K562 (cell line): ENCODE measurements around the gene PCBP4. TPM values are rescaled to one million over a fixed set of nuclear protein-coding genes. Genes with fewer than 3 reads are reported as not detected.

Source experiments
- ATAC-seq: fragments of 200-7000 bp; cut with Tn5 transposase; 3 replicates; pipeline ENCODE4 v1.9.1; 2020; ENCODE audit warnings: moderate library complexity
- BruUV-seq: library from RNA; stranded (reverse); fragments of 400-500 nt; replicated peaks from 2 replicates; lab custom pipeline; 2021; lab: Mats Ljungman, UMichigan
- CTCF ChIA-PET: fragments of 300-600 bp; formaldehyde crosslinking; extraction: SDS; loops from one replicate; lab custom pipeline; 2021; ENCODE audit warnings: low intra/inter-chr PET ratio; lab: Yijun Ruan, JAX
- POLR2A ChIA-PET: fragments of 300-600, 350-650 bp; sonication (Branson Sonifier 250); formaldehyde crosslinking; extraction: SDS; loops from one replicate; lab custom pipeline; 2021; ENCODE audit warnings: antibody characterized with exemption, inconsistent platforms; lab: Yijun Ruan, JAX
- DNase-seq, 4 experiments: peaks; one replicate each; pipeline versions ENCODE4 v3.0.0 to v3.0.0-alpha.2; 2011 to 2018; ENCODE audit warnings: low spot score in 3 of 4, mixed read lengths in 3 of 4; ENCODE audit errors: extremely low read depth in 1 of 4
- FAIRE-seq: peaks from 2 replicates; lab custom pipeline; 2011; peaks lifted over from hg19 to GRCh38; lab: Jason Lieb, UNC
- H2AFZ ChIP-seq: 2 replicates; pipeline ENCODE4 v1.6.0; 2011; ENCODE audit warnings: low read depth, low read length, control low read depth, inconsistent platforms
- H3K27ac ChIP-seq: fragments of 200-600 bp; 3 replicates; pipeline ENCODE4 v1.8.0; 2011; ENCODE audit warnings: low read depth, mild to moderate bottlenecking, control low read depth, inconsistent platforms, low read length, moderate library complexity, mixed read lengths; ENCODE audit errors: extremely low read depth
- H3K27me3 ChIP-seq, 2 experiments: fragments of 300-600 bp in 1 of 2; 2 replicates in 1 of 2; 3 replicates in 1 of 2; pipeline versions ENCODE4 v1.6.0 to v1.8.0; 2011; ENCODE audit warnings: inconsistent platforms in 2 of 2, low read length in 2 of 2, mild to moderate bottlenecking in 1 of 2, mixed read lengths in 1 of 2, moderate library complexity in 1 of 2; ENCODE audit not compliant: control insufficient read depth in 2 of 2, insufficient read depth in 2 of 2
- H3K36me3 ChIP-seq: fragments of 300-600 bp; 3 replicates; pipeline ENCODE4 v1.8.0; 2011; ENCODE audit warnings: mild to moderate bottlenecking, low read length, inconsistent platforms; ENCODE audit not compliant: control insufficient read depth, insufficient read depth
- H3K4me1 ChIP-seq, 2 experiments: fragments of 200-600 bp in 1 of 2; replicated peaks in 1 of 2; 2 replicates in 1 of 2; 3 replicates in 1 of 2; pipeline versions ENCODE4 v1.5.1 to v1.8.0; 2011; ENCODE audit warnings: inconsistent platforms in 2 of 2, low read length in 2 of 2, mild to moderate bottlenecking in 1 of 2, mixed read lengths in 1 of 2, moderate library complexity in 1 of 2; ENCODE audit not compliant: control insufficient read depth in 2 of 2, insufficient read depth in 2 of 2
- H3K4me2 ChIP-seq: 2 replicates; pipeline ENCODE4 v1.6.1; 2011; ENCODE audit warnings: low read length, control low read depth, inconsistent platforms, mixed read lengths; ENCODE audit not compliant: insufficient read depth
- H3K4me3 ChIP-seq: fragments of 200-600 bp; sonication (generic), shearing (Covaris generic); 2 replicates; pipeline ENCODE4 v1.5.1; 2016; ENCODE audit warnings: control low read depth, inconsistent platforms
- H3K79me2 ChIP-seq: fragments of 200-600 bp; 3 replicates; pipeline ENCODE4 v1.8.0; 2011; ENCODE audit warnings: low read length, inconsistent platforms; ENCODE audit not compliant: control insufficient read depth, insufficient read depth
- H3K9ac ChIP-seq, 2 experiments: 2 replicates each; pipeline versions ENCODE4 v1.6.0 to v1.6.1; 2011; ENCODE audit warnings: low read depth in 2 of 2, low read length in 2 of 2, control low read depth in 1 of 2, inconsistent platforms in 1 of 2, mild to moderate bottlenecking in 1 of 2, mixed read lengths in 1 of 2; ENCODE audit not compliant: insufficient read depth in 1 of 2
- H3K9me1 ChIP-seq: one replicate; pipeline ENCODE4 v1.6.0; 2011; ENCODE audit warnings: inconsistent platforms, mild to moderate bottlenecking, low read length, moderate library complexity; ENCODE audit not compliant: control insufficient read depth, insufficient read depth
- H3K9me3 ChIP-seq: replicated peaks from 2 replicates; pipeline ENCODE4 v1.5.1; 2011; ENCODE audit warnings: low read depth, low read length, inconsistent platforms; ENCODE audit not compliant: control insufficient read depth, insufficient read depth
- H4K20me1 ChIP-seq: replicated peaks from 2 replicates; pipeline ENCODE4 v1.6.1; 2011; ENCODE audit warnings: low read length, inconsistent platforms, mixed read lengths; ENCODE audit not compliant: control insufficient read depth, insufficient read depth
- ARHGAP35 ChIP-seq: fragments of 450-650 bp; IDR thresholded peaks from 2 replicates; pipeline ENCODE4 v1.6.1; 2018; ENCODE audit not compliant: partially characterized antibody
- CBX1 ChIP-seq: sonication (generic); IDR thresholded peaks from 2 replicates; pipeline ENCODE4 v1.6.1; 2016; ENCODE audit warnings: antibody characterized with exemption, low read depth, mild to moderate bottlenecking
- CBX5 ChIP-seq: IDR thresholded peaks from 2 replicates; pipeline ENCODE4 v1.6.1; 2014; ENCODE audit warnings: low read depth, borderline replicate concordance
- CC2D1A ChIP-seq: fragments of 450-650 bp; IDR thresholded peaks from 2 replicates; pipeline ENCODE4 v1.6.1; 2017; ENCODE audit warnings: mild to moderate bottlenecking
- CREB1 ChIP-seq, 2 experiments: sonication (generic) in 1 of 2; formaldehyde crosslinking in 1 of 2; IDR thresholded peaks; 2 replicates each; pipeline versions ENCODE4 v1.6.1 to v1.8.0; 2012 to 2022; ENCODE audit warnings: inconsistent platforms in 1 of 2, mild to moderate bottlenecking in 1 of 2, missing genetic modification reagents in 1 of 2, moderate library complexity in 1 of 2
- CSDE1 ChIP-seq, 2 experiments: fragments of 450-650 bp; IDR thresholded peaks; 2 replicates each; pipeline ENCODE4 v1.6.1; 2016; ENCODE audit warnings: mild to moderate bottlenecking in 1 of 2
- KHSRP ChIP-seq: fragments of 450-650 bp; IDR thresholded peaks from 2 replicates; pipeline ENCODE4 v1.6.1; 2017
- LCOR ChIP-seq: sonication (generic); formaldehyde crosslinking; IDR thresholded peaks from 2 replicates; pipeline ENCODE4 v1.8.0; 2022; ENCODE audit warnings: mild to moderate bottlenecking, missing genetic modification reagents
- MEF2A ChIP-seq: IDR thresholded peaks from 2 replicates; pipeline ENCODE4 v1.6.1; 2011; ENCODE audit warnings: low read depth, mild to moderate bottlenecking, low read length, moderate library complexity; ENCODE audit not compliant: control insufficient read depth
- NFE2 ChIP-seq: IDR thresholded peaks from 2 replicates; pipeline ENCODE4 v1.6.1; 2014; ENCODE audit warnings: antibody characterized with exemption, low read depth
- NFIX ChIP-seq: fragments of 250-450 bp; sonication (Bioruptor Pico); IDR thresholded peaks from 2 replicates; pipeline ENCODE4 v1.4.0; 2020; ENCODE audit warnings: low read depth, mild to moderate bottlenecking, moderate library complexity
- NR2C2 ChIP-seq, 2 experiments: fragments of 200-800 bp in 1 of 2; sonication (Bioruptor generic) in 1 of 2; sonication (generic) in 1 of 2; formaldehyde crosslinking in 1 of 2; IDR thresholded peaks; 2 replicates each; pipeline versions ENCODE4 v1.6.1 to v1.8.0; 2016 to 2022; ENCODE audit warnings: mild to moderate bottlenecking in 1 of 2, missing compliant biosample characterization in 1 of 2, missing genetic modification characterization in 1 of 2, missing genetic modification reagents in 1 of 2
- SAFB2 ChIP-seq: fragments of 200-400 bp; formaldehyde crosslinking; IDR thresholded peaks from 2 replicates; pipeline ENCODE4 v1.6.1; 2018; ENCODE audit warnings: borderline replicate concordance, low read length, low read depth, moderate library complexity; ENCODE audit not compliant: severe bottlenecking
- SMC3 ChIP-seq: conservative IDR thresholded peaks from 2 replicates; pipeline ENCODE4 v1.6.1; 2011; ENCODE audit warnings: low read depth, low read length, improper control_type of control experiment; ENCODE audit not compliant: insufficient read depth
- TSC22D4 ChIP-seq: fragments of 450-650 bp; IDR thresholded peaks from 2 replicates; pipeline ENCODE4 v1.6.1; 2016; ENCODE audit warnings: missing genetic modification characterization, missing biosample characterization, control low read depth
- ZBTB9 ChIP-seq: fragments of 450-650 bp; formaldehyde crosslinking; IDR thresholded peaks from 2 replicates; pipeline ENCODE4 v1.4.0; 2020; ENCODE audit warnings: mild to moderate bottlenecking, moderate library complexity
- ZNF175 ChIP-seq: fragments of 200-800 bp; sonication (Bioruptor generic); IDR thresholded peaks from 2 replicates; pipeline ENCODE4 v1.6.1; 2016; ENCODE audit warnings: low read depth, mild to moderate bottlenecking, missing genetic modification characterization, missing compliant biosample characterization
- ZNF197 ChIP-seq: fragments of 200-800 bp; sonication (Bioruptor generic); IDR thresholded peaks from 2 replicates; pipeline ENCODE4 v1.6.1; 2016; ENCODE audit warnings: low read depth, missing genetic modification characterization, missing compliant biosample characterization
- ZNF76 ChIP-seq: fragments of 250-450 bp; sonication (Bioruptor Pico); IDR thresholded peaks from 2 replicates; pipeline ENCODE4 v1.4.0; 2020; ENCODE audit warnings: mild to moderate bottlenecking, moderate library complexity, borderline replicate concordance
- WGBS: fragments of 100-300 bp; shearing (Covaris generic); methylation state at CpG from one replicate; pipeline ENCODE4 v1.1.6; 2016; ENCODE audit warnings: low coverage, mixed read lengths; ENCODE audit not compliant: insufficient coverage; ENCODE audit errors: missing lambda C conversion rate; 5-methylcytosine and 5-hydroxymethylcytosine counted together
- in situ Hi-C: fragments of 300-500 bp; cut with MboI; formaldehyde crosslinking; loops from 4 replicates; pipeline ENCODE4 v1.15.0; 2018; ENCODE audit warnings: inconsistent platforms, mixed read lengths
- intact Hi-C: fragments of 100-400 bp; cut with micrococcal nuclease; formaldehyde crosslinking; loops from 2 replicates; pipeline ENCODE4 v1.14.2; 2022
- polyA plus RNA-seq, 8 experiments: library from polyadenylated mRNA; depleted of rRNA in 4 of 8; stranded (reverse) in 5 of 8; unstranded in 3 of 8; fragments of >200 nt; fragmentation: Nextera tagmentation in 2 of 8; fragmentation: Illumina TruSeq in 1 of 8; extraction: Ambion mirVana in 2 of 8; extraction: Trizol in 1 of 8; gene quantifications; 2 replicates each; pipeline versions ENCODE4 v1.2.1 to v1.2.3, GENCODE V29; 2011 to 2014; ENCODE audit warnings: inconsistent platforms in 1 of 8, missing spikeins in 1 of 8
- total RNA-seq, 7 experiments: library from RNA; depleted of rRNA in 6 of 7; stranded (reverse); fragments of >200 nt in 6 of 7; fragmentation: Illumina TruSeq in 2 of 7; extraction: Trizol in 2 of 7; gene quantifications; 2 replicates each; pipeline versions ENCODE4 v1.2.1 to v1.2.3, GENCODE V29; 2011 to 2021; ENCODE audit warnings: low replicate concordance in 1 of 7
- TF ChIP-seq, protein P1 (sequence below): fragments of 250-450 bp; sonication (Bioruptor Pico); IDR thresholded peaks from 2 replicates; pipeline ENCODE4 v1.5.0; 2020; ENCODE audit warnings: mild to moderate bottlenecking

The PCBP4 gene
- total and polyA plus RNA-seq, 9 of the 15 experiments (the other 6 are each of a cell fraction or from before 2014, with no cell fraction given) = 0.06 to 5.8 (median 2.6) TPM

- no peaks in the 10 kb centered on the region for H3K27me3 ChIP-seq
- peak; percentile 78 to 93 (median 82) for DNase-seq
- H3K9ac ChIP-seq = peak within 1 kb of the TSS; percentile 96 to 99
- peak within 1 kb of the TSS; percentile 67 for H3K4me3 ChIP-seq
- POLR2A ChIA-PET = interaction anchor here (0.6 to 6.0 kb wide), 30 partner anchors 8 to 691 kb away, joined by 3 to 105 read pairs (median 4); partner anchors contain the start of genes ABHD14A, ABHD14B, ACY1 and DUSP7
- 0 out of 2 replicates have a peak, but pooled peaks cover 3% of the 10 kb centered on the region for H3K9me3 ChIP-seq
- intact Hi-C loops (loop anchor here (1.0 kb wide), 1 partner anchor 53 kb away; the partner anchor contains the start of gene PARP3), in situ Hi-C loops (no loop called here)
- H3K4me1 ChIP-seq = peaks cover 36 to 42% of the 10 kb centered on the region in 2 experiments
- no peaks in the 10 kb centered on the region for H3K9me1 ChIP-seq
- H3K79me2 ChIP-seq = peaks cover 37% of the 10 kb centered on the region
- peak within 1 kb of the TSS; percentile 80 for H3K27ac ChIP-seq
- FAIRE-seq = peak; percentile 92
- CTCF ChIA-PET = no interaction called here
- WGBS = 1% methylated on average over 24 of the region's 40 CpGs
- ATAC-seq = peak; percentile 81
- peak within 1 kb of the TSS; percentile 96 for H3K4me2 ChIP-seq
- H4K20me1 ChIP-seq = peaks cover 6% of the 10 kb centered on the region; the same call in 1 of the 2 replicates
- TSS peak; percentile 65 for BruUV-seq
- H3K36me3 ChIP-seq = peaks cover 34% of the 10 kb centered on the region
- peak within 1 kb of the TSS; percentile 61 for H2AFZ ChIP-seq
- TF ChIP-seq TSC22D4 (tag) (no peak), ZNF76 (CRISPR knock-in tag) (peak; percentile 60; the same call in 1 of the 2 replicates), LCOR (CRISPR knock-in tag) (peak; percentile 64; the same call in 1 of the 2 replicates), NR2C2 (CRISPR knock-in tag; IDR thresholded peaks at IDR 0.05) (peak; percentile 99), NR2C2 (tag; IDR thresholded peaks at IDR 0.05) (peak; percentile 99), NFE2 (no peak), MEF2A (no peak), CSDE1 (IDR thresholded peaks at IDR 0.05) (no peak), KHSRP (no peak), SAFB2 (no peak), ZNF175 (CRISPR knock-in tag) (no peak), CC2D1A (peak; percentile 35; the same call in 1 of the 2 replicates), ZNF197 (CRISPR knock-in tag) (no peak), NFIX (CRISPR knock-in tag) (no peak), SMC3 (no peak), ARHGAP35 (no peak), ZBTB9 (CRISPR knock-in tag) (no peak), CREB1 (IDR thresholded peaks at IDR 0.05) (peak; percentile 39), CREB1 (CRISPR knock-in tag; IDR thresholded peaks at IDR 0.05) (no peak), CBX5 (no peak), CBX1 (peak; percentile 78)
- TF ChIP-seq, protein P1, sequence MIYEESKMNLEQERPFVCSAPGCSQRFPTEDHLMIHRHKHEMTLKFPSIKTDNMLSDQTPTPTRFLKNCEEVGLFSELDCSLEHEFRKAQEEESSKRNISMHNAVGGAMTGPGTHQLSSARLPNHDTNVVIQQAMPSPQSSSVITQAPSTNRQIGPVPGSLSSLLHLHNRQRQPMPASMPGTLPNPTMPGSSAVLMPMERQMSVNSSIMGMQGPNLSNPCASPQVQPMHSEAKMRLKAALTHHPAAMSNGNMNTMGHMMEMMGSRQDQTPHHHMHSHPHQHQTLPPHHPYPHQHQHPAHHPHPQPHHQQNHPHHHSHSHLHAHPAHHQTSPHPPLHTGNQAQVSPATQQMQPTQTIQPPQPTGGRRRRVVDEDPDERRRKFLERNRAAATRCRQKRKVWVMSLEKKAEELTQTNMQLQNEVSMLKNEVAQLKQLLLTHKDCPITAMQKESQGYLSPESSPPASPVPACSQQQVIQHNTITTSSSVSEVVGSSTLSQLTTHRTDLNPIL (CRISPR knock-in tag) = no peak
These were observed 28.3 kb upstream of the PCBP4 start, which contains the start of gene RPL29 for GRCh38 chr3:51995346-51996163. TSS of gene RPL29 (minus strand) at chr3:51995895. CDS start at chr3:51995461, 434 bp downstream.
